Non-pigmented ciliary epithelial cell (primary cell): ENCODE data around the gene MN1.
A peak's percentile ranks its signal among the peaks of the same experiment; 100 is the strongest.

Experiments used
- DNase-seq: peaks from one replicate; pipeline ENCODE4 v3.0.0-alpha.2; 2010; ENCODE audit warnings: low read depth

The MN1 gene

DNA sequence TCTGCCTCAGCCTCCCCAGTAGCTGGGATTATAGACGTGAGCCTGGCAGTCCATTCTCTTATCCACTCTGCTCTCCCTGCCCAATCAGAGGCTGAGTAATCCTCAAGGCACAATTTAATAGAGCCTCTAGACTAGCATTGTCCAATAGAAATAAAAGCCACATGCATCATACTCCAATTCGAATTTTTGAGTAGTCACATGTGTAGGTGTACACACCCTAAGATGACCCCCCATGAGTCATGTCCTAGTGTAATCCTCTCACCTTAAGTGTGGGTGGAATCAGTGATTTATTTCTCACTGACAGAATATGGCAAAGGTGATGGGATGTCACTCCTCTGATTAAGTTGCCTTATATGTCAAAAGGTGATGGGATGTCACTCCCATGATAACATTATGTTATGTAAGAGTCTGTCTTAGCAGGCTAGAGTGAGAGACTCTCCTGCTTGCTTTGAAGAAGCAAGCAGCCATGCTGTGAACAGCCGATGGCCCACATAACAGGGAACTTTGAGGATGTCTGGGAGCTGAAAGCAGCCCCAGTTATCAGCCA is 61.3 kb downstream of the MN1 start:
- no peak for DNase-seq

DNA sequence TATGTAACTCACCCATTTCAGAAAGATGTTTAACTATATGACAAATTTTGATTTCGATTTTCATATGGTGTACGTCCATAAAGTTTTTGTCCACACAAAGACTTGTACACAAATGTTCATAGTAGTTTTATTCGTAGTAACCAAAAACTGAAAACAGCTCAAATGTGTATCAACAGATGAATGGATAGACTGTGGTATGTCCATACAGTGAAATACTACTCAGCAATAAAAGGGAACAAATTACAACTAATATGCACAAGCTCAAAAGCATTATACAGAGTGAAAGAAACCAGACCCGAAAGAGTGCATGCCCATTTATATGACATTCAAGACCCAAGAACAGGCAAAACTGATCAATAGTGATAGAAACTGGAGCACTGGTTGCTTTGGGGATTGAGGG is 64.0 kb downstream of the MN1 start:
- DNase-seq: no peak

DNA sequence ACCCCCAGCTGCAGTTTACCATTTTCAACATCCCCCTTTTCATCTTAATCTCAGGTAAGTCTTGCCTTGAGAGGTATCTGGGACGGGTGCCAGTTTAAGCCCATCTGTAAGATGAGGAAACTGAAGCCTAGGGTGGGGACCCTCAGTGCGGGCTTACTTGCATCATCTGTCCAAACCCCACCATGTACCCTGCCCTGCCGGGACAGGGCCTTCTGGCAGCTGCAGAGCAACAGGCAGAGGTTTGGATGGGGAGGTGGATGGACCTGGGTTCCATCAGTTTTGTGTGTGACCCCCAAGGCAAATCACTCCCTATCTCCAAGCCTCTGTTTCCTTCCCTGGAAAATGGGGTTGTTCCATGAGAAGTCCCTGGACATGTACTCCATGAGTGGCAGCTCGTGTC is 67.5 kb downstream of the MN1 start:
- no peak for DNase-seq

DNA sequence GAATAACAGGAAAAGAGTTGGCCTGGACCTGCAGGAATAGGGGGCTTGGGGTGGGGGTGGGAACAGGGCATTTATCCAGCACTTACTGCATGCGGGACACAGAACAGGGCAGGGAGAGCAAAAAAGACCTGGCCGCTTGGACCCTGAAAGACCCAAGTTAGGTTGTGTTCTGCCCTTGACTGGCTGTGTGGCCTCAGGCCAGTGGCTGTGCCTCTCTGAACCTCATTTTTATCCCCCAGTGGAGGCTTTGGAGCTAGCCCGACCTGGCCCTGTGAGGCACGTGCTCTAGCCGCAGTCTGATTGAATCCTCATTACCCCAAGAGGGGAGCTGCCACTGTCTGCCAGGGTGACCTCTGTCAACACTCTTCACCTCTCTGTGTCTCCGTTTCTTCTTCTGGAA is 68.7 kb downstream of the MN1 start:
- no peak for DNase-seq

DNA sequence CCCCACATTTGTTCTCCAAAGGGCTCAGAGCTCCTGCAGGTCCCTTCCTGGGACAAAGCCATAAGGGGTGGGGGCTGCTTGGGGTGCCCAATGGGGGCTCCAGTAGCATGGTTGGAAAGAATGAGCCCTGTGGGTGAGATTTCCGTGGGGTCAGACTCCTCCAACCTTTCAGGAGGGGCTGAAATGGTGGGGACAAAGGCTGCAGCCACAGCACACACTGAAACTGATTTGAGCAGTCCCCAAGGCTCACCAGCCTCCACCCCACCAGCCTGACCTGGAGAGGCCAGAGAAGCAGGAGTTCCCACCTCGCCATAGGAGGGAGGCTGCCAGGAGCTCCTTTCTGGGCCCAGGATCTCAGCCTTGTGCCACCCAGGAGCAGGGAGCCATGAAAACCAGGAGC is 69.2 kb downstream of the MN1 start:
- no peak for DNase-seq

DNA sequence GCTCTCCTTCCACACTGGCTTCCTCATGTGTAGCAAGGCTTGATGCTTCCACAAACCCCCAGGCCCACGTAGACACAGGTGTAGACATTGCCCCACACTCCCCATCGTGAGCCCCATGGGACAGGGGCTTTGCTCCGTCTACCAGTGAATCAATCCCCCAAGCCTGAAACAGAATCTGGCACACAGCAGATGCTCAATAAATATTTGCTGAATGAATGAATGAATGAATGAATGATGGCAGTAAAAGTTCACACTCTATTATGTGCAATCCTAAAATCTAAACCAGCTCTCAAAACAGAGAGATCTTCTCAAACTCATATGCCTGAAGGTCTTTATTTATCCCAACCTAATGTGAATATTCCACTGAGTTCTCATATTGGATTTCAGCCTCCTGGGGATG is 69.9 kb downstream of the MN1 start:
- DNase-seq: no peak

DNA sequence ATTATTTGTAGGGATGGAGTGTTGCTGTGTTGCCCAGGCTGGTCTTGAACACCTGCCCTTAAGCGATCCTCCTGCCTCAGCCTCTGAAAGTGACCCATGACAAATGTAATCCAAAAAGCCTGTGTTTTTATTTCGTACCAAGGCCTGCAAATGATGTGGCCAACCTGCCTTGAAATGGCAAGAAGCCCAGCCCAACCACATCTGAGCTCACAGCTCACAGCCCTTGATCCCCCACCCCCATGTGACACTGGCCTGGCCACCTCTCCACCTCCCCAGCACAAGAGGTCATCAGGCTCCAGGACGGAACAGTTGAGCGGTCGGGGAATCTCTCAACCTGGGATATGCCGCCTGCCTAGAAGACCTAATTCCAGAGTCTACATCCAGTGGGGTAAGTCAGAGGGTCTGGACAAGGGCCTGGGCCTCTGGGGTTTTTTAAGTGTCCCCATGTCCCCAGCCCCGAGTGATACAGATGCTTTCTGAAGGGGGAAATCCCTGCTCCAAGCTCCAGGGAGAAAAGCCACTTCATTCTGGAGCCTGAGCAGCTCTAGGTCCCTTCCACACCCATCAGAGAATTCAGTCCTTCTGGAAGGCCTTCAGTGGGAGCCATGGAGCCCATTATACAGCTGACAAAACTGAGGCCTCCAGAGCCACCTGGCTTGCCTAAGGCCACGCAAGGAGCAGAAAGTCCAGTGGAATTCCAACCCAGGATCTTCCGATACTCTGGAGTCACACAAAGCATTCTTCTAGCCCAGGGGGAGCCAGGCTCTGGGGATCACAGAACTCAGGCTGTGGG is 70.7 kb downstream of the MN1 start:
- DNase-seq: no peak

DNA sequence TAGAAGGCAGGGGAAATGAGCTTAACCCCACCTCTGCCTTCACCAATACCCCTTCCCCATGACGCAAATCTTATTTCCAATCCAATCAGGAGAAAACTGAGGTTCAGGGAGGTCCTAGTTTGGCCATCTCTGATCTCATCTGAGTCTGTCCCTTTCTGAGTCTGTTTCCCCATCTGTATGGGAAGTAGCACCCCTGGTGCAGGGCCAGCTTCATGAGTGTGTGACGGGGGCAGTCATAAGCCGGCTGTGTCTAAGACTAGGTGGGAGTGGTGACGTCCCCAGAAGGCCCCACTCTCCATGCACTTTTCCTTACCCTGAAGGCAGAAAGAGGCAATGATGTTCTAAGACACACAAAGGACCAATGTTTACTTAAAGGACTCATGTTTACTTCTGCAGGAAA is 72.3 kb downstream of the MN1 start:
- DNase-seq: no peak

DNA sequence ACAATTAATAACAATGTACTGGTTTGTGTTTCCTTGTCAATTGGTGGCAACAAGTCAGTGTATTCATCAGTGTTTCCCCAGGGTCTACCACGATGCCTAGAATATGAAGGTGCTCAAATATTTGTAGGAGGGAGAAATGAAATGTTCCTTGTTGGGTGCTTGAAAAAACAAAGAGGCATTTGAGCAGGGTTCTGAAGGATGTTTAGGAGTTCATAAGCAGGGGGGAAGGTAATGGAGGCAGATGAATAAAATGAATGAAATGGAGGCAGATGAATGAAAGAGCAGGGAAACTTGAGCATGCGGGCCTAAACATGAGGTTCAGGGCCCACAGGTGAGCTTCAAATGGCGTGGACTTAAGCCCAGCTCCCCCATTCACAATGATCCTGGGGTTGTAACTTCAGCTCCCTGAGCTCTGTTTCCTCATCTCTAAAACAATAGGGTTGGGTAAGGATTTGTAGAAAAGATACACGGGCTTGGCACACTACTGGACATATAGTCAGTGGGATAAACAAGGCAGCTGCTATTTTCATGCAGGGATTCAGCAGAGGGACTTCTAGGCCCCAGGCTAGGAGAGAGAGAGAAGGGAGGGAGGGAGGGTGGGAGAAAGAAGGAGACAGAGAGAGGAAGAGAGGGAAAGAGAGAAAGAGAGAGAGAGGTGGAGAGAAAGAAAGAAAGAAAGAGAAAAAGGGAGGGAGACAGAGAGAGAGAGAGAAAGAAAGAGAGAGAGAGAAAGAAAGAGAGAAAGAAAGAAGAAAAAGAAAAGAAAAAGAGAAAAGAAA is 73.7 kb downstream of the MN1 start:
- DNase-seq: no peak

DNA sequence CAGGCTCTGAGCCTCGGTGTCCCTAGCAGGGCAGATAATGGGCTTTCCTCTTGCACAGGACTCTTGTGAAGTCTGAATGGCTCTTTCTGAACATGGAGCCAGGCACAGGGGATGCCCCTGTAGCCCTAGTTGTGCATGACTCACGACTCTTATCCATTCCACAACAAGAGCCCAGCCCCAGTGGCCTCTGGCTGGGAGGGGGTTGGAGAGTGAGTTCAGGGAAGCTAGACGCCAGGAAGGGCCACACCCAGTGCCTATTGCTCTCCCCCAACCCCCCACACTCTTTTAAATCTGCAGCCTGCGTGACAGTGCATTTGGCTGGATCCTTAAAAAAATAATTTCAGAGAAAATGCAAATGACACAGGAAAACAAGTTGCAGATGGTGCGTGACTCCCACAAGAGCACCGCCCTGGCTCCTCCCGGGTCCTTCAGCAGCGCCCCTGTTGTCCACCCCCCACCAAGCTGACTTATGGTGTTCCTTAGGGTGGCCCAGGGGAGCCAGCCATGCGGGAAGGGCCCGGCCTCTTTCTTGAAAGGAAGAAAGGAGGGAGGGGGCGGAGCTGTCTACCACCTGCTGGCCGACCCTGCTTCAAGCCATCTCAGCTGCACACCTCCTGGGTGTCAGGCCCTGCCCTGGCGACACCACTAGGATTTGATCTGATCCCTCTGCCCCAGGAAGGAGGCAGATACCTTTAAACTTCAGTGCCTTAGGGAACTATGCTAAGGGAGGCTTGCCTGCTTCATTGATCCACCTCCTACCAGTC is 74.7 kb downstream of the MN1 start:
- DNase-seq: no peak

DNA sequence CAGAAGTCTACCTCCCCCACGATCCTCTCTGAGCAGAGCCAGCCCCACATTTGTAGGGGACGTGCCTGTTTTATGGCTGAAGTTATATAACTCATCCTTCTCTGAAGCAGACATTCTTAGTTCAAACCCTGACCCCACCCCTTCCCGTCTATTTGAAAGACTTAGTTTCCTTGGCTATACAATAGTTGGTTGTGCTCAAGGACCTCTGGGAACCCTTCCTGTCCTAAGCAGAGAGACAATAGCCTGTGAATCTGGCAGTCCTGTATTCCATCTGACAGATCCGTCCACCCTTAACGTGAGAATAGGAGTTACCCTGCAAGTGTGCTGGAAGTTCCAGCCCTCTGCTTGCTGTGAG is 75.2 kb downstream of the MN1 start:
- DNase-seq: no peak

DNA sequence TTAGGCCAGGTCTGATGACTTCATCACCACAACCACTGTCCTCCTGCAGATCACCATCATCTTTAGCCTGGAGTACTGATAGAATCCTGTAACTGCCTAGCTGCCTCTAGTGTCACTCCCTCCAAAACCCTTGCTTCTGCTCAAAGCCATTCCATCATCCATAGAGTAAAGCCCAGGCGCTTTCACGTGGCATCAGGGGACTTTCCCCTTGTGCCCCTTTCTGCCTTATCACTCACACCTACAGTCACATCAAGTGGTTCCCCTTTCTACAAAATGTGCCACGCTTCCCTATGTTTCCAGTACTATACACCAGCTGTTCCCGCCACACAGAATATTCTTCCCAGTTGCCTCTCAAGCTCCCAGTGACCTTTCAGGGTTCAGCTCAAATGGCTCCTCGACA is 75.9 kb downstream of the MN1 start:
- DNase-seq: no peak

DNA sequence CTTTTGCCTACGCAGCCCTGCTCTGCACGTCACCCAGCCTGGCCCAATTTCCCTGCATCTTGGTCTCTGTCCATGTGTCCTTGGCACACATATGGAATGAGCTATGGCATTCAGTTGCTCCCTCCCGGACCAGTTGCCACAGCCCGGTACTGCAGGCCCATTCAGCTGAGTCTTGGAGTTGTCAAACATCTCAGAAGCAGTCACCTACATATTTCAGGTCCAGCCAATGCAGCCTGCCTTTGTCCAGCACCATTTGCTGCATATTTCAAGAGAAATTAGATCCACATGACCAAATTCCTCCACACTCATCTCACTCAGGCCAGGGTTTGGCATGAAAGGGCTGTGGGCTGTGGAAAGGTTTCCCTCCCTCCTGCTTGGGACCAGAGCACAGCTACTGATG is 76.8 kb downstream of the MN1 start:
- no peak for DNase-seq

DNA sequence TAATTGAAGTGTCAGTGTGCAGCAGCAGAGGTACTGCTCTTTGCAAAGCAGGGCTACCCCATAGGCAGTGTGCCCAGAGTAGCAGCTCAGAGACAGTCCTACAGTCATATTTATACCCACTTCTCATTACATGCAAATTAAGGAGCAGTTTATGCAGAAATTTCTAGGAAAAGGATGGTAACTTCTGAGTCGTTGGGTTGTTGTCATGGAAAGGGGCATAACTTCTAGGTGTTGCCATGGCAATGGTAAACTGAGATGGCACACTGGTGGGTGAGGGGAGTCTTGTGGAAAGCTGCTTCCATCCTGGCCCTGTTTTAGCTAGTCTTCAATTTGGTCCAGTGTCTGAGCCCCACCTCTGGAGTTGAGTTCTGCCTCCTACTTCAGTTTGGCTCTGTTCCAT is 77.4 kb downstream of the MN1 start:
- no peak for DNase-seq

DNA sequence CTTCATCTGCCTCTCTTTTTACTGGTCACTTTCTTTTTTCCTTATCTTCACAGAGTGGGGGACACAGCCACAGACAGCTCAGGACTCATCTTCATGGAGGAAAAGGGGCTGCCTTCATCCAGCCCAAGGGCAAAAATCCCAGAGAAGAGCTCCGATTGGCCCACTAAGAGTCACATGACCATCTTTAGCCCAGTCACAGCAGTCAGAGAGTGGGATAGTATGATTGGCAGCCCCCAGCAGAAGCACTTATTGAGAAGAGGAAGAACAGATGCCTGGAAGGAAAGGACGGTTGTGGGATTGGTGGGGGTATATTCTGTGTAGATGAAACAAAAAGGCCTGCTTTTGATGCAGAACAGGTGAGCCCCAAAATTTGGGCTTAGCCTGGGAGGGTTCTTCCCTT is 77.8 kb downstream of the MN1 start:
- DNase-seq: no peak

DNA sequence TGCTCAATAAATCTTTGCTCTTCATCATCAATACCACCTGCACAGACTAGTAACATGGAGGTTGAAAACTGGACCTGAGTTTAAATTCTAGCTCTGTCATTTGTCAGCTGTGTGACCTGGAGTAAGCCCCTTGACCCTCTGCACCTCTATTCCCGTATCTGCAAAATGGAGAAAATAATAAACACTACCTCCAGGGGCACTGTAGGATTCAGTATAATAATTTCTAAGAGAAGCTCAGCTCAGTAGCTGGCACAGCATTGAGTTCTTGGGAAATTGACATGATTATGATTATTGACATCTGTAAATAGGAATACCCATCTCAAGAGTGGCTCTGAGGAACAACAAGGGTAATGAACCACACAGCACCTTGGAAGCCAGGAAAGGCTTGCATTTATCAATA is 78.4 kb downstream of the MN1 start:
- no peak for DNase-seq

DNA sequence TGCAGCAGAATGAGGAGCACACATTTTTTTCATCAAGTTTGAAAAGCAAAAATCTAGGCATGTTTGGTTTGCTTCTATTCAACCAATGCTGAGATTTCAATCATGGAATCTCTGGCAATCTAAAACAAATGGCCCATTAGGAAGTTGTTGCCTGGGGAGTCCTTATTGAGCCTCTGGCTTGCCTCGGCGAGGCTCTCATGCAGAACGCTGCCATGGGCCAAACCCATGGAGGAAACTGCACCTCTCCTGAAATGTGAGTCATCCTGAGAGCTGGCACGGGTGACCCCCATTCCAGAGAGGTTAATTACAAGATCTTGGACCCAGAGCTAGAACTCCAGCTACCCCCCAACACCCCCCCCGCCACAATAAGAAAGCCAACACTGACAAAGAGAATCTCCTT is 80.7 kb downstream of the MN1 start:
- no peak for DNase-seq

DNA sequence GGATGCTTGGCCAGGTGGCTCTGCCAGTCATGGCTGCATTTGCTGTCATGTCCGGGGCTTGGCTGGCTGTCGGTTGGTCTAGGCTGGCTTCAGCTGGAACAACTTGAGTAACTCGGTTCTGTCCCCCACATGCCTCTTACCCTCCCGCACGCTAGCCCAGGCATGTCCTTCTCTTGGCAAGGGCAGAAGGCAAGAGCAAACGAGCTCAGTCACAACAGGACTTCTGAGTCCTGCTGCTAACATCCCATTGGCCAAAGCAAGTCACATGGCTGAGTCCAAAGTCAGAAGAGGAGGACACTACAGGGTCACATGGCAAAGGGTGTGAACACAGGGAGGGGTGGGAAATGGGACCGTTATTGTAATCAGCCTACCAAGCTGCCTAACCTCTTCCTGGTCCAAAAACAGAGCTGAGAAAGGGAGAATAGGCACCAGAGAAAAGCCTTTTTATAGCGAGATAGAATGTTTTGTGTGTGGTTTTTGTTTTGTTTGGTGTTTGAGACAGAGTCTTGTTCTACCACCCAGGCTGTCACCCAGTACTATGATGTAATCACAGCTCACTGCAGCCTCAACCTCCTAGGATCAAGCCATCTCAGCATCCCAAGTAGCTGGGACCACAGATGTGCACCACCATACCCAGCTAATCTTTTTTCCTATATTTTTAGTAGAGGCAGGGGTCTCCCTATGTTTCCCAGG is 81.9 kb downstream of the MN1 start:
- DNase-seq: no peak

DNA sequence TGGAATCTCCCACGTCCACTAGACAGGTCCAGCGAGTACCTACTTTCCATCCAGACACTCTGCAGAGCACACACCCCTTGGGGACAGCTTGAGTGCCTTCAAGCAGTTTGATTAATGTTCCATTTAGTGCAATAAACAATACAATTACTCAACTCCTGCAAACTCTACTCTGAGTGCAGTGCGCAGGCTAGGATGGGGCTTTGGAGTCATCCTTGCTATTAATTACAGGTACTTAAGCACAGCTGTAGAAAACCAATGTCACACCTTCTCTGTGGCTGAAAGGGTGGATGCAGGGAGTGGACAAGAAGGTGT is 82.6 kb downstream of the MN1 start:
- DNase-seq: no peak

DNA sequence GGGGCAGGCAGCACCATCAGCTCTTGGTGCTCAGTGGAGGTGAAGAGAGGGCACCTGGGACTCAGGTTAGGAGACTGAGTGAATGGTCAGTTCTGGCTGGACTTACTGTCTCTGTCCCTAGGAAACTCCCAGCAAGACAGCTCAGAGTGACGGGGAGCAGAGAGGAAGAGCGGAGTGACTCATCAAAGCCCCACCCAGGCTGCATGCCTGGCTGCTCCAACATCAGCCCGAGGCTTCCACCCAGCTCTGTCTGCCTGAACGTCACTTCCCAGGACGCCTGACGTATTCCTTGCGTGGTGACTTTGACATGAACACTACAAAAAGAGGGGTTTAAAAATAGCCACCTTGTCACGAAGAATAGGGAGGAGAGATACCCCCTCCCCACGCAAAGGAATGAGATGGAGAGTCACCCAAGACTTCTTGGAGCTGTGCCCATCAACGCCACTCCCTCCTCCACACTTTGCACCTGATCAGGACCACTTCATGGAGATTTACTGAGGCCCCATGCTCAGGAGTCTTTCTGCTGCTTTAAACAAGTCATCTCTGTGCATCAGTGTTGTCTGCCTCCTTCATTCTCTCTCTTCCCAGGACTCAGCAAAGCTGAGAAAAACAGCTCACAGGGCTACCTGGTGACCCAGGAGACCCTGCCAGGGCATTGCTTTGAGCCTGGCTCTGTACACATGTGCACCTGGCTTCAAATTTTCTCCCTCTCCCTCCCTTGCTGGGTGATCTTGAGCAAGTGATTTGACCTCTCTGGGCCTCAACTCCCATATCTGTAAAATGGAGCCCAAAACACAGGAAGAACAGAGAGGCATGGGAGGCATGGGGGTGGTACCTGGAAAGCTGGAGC is 83.1 kb downstream of the MN1 start:
- DNase-seq: peak; percentile 78

DNA sequence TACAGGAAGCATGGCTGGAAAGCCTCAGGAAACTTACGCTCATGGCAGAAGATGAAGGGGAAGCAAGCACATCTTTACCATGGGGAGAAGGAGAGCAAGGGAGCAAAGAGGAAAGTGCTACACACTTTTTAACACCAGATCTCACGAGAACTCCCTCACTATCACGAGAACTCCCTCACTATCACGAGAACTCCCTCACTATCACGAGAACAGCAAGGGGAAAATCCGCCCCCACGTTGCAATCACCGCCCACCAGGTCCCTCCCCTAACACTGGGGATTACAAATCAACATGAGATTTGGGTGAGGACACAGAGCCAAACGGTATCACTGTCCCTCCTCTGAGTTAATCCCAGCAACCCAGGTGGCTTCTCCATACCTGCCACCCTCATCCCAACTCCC is 84.5 kb downstream of the MN1 start:
- no peak for DNase-seq
